ENCODE results near the gene SOX6.

The SOX6 gene

GRCh38 chr11:15991215-15991614 is 365.1 kb downstream of the SOX6 start:
- H3K27ac ChIP-seq, result no peak overlapping the region
- TF ChIP-seq, protein P1, sequence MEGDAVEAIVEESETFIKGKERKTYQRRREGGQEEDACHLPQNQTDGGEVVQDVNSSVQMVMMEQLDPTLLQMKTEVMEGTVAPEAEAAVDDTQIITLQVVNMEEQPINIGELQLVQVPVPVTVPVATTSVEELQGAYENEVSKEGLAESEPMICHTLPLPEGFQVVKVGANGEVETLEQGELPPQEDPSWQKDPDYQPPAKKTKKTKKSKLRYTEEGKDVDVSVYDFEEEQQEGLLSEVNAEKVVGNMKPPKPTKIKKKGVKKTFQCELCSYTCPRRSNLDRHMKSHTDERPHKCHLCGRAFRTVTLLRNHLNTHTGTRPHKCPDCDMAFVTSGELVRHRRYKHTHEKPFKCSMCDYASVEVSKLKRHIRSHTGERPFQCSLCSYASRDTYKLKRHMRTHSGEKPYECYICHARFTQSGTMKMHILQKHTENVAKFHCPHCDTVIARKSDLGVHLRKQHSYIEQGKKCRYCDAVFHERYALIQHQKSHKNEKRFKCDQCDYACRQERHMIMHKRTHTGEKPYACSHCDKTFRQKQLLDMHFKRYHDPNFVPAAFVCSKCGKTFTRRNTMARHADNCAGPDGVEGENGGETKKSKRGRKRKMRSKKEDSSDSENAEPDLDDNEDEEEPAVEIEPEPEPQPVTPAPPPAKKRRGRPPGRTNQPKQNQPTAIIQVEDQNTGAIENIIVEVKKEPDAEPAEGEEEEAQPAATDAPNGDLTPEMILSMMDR (IDR thresholded peaks at IDR 0.05), result no peak
- TF ChIP-seq ZFX (IDR thresholded peaks at IDR 0.05; ENCODE audit: borderline replicate concordance), result no peak

DNA sequence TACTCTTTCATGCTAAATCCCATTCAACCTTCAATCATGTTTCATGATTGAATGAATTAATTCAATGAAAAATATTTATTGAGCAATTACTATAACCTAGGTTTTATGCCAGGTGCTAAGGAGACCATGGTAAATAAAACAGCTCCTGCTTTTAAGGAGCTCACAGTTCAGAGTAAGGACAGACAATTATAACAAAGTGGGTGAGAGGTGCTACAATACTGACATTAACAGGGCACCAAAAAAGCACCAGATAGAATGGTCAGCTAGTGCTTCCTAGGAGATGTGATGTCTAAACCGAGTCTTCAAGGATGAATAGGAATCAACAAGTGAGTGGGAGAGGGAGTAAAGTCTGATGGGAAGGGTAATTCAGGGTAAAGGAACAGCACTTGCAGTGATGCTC is 366.7 kb downstream of the SOX6 start:
- no peak for TF ChIP-seq ZFX (IDR thresholded peaks at IDR 0.05; ENCODE audit: borderline replicate concordance)
- TF ChIP-seq, protein P1 (IDR thresholded peaks at IDR 0.05), result no peak

GRCh38 chr11:15988693-15989231 is 367.6 kb downstream of the SOX6 start:
- TF ChIP-seq, protein P1 (IDR thresholded peaks at IDR 0.05), result peak; percentile 50
- TF ChIP-seq ZFX (IDR thresholded peaks at IDR 0.05; ENCODE audit: borderline replicate concordance), result no peak
- H3K27ac ChIP-seq, result no peak overlapping the region

More for the DNA sequence above, 366.7 kb downstream of the SOX6 start:
- H3K27ac ChIP-seq, result no peak overlapping the region

- H3K27ac ChIP-seq, result no peak overlapping the region
- no peak for TF ChIP-seq ZFX (IDR thresholded peaks at IDR 0.05; ENCODE audit: borderline replicate concordance)
- TF ChIP-seq, protein P1 (IDR thresholded peaks at IDR 0.05), result no peak
Observed at GRCh38 chr11:15988016-15988550, 368.3 kb downstream of the SOX6 start.

DNA sequence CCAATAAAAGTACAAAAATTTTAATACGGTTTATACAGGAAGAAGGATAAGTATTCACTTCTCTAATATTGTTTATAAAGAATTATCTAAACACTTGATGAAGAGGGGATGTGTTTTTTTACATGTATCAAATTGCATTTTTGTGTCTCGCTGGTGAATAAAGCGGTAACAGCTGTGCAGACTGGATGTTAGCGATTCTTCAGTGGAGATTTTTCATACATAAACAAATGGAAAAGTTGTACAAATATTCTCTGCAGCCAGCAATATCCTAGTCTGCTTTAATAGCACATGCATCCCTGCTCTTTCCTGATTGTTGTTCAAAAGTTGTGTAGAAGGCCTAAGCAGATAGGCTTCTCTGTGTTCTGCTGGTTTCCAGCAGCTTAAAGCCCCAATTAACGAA is 369.3 kb downstream of the SOX6 start:
- no peak for TF ChIP-seq ZFX (IDR thresholded peaks at IDR 0.05; ENCODE audit: borderline replicate concordance)
- TF ChIP-seq, protein P1 (IDR thresholded peaks at IDR 0.05), result no peak
- H3K27ac ChIP-seq, result no peak overlapping the region

- no peak for TF ChIP-seq ZFX (IDR thresholded peaks at IDR 0.05; ENCODE audit: borderline replicate concordance)
- TF ChIP-seq, protein P1 (IDR thresholded peaks at IDR 0.05), result no peak
- no peak overlapping the region for H3K27ac ChIP-seq
Observed at GRCh38 chr11:15985860-15986139, 370.5 kb downstream of the SOX6 start.

DNA sequence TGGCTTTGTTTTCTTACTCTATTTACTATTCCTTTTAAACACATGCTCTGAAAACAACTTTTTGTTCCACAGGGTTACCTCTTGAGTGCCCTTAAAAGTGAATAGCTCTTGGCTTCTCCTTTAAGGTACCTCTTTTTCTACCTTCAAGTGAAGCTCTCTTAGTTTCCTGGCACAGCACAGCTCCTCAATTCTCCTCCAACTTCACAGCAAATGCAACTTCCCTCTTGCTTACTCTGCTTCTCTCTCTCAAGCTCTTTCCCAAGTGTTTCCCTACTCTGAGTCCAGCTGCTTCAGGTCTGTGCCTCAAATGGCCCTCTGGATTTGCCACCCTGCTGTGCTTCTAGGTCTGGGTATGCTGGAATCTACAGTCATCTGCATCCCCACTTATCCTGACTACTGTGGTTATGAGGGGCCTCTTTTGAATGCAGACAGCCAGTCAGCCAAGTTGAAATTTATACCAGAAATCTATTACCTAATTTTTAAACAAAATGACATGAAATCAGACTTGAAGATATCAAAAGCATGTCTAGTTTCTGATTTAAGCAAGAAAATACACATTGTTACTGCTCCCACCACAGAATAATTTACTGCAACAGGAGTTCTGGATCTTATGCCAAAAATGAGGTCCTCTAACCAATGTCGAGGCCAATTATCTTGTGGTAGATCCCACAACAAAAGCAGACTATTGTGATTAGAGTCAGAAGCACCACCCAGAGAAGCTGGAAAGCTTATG is 371.1 kb downstream of the SOX6 start:
- no peak overlapping the region for H3K27ac ChIP-seq

More for the DNA sequence above, 371.1 kb downstream of the SOX6 start:
- no peak for TF ChIP-seq ZFX (IDR thresholded peaks at IDR 0.05; ENCODE audit: borderline replicate concordance)
- TF ChIP-seq, protein P1 (IDR thresholded peaks at IDR 0.05), result no peak

Measured in 22Rv1 (cell line).